WI38 (cell line): Measurements from ENCODE around the gene FOLR2.
"Not testable (repeated sequence)": the region's sequence is repeated elsewhere in the genome, so short reads cannot be mapped to it uniquely, and the experiment has no call there.

Experiments used
- H3K4me3 ChIP-seq: 2 replicates; pipeline ENCODE4 v1.5.1; 2011; ENCODE audit warnings: low read depth, mild to moderate bottlenecking, control low read depth, low read length
- TF ChIP-seq, protein P1 (sequence below): IDR thresholded peaks from 2 replicates; pipeline ENCODE4 v1.5.1; 2012; ENCODE audit warnings: low read depth, mild to moderate bottlenecking, control low read depth, low read length

Gene FOLR2

DNA sequence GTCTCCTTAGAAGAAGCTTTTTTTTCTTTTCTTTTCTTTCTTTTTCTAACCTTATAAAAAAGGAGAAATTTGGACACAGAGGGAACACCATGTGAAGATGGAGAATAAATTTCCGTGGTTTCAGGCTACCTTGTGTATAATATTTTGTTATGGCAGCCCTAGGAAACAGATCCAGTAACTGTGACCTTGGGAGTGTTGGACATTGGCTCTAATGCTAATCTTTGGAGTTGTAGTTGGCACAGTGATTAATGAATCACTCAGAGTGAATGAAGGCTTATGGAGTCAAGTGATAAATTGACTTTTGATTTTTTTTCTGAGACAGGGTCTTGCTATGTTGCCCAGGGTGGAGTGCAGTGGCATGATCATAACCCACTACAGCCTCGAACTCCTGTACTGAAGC lies 42.9 kb downstream of the FOLR2 start:
- TF ChIP-seq, protein P1, sequence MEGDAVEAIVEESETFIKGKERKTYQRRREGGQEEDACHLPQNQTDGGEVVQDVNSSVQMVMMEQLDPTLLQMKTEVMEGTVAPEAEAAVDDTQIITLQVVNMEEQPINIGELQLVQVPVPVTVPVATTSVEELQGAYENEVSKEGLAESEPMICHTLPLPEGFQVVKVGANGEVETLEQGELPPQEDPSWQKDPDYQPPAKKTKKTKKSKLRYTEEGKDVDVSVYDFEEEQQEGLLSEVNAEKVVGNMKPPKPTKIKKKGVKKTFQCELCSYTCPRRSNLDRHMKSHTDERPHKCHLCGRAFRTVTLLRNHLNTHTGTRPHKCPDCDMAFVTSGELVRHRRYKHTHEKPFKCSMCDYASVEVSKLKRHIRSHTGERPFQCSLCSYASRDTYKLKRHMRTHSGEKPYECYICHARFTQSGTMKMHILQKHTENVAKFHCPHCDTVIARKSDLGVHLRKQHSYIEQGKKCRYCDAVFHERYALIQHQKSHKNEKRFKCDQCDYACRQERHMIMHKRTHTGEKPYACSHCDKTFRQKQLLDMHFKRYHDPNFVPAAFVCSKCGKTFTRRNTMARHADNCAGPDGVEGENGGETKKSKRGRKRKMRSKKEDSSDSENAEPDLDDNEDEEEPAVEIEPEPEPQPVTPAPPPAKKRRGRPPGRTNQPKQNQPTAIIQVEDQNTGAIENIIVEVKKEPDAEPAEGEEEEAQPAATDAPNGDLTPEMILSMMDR, result no peak
- no peak overlapping the region for H3K4me3 ChIP-seq

DNA sequence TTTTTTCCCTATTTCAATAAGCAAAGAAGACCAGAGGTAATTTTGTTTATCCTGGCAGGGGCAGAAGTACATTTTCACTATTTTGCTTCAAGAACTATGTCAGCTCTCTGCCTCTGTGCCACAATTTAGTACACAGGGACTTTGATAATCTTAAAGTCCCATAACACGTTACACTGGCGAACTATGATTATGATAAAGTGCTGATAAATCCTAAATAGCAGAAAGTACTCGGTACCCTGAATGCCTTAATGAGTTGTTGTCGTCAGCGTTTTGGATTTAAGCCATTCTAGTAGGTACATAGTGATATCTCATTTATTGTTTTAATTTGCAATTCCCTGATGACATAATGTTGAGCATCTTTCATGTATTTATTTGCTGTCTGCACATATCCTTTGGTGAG lies 44.0 kb downstream of the FOLR2 start:
- TF ChIP-seq, protein P1, result no peak
- no peak overlapping the region for H3K4me3 ChIP-seq

DNA sequence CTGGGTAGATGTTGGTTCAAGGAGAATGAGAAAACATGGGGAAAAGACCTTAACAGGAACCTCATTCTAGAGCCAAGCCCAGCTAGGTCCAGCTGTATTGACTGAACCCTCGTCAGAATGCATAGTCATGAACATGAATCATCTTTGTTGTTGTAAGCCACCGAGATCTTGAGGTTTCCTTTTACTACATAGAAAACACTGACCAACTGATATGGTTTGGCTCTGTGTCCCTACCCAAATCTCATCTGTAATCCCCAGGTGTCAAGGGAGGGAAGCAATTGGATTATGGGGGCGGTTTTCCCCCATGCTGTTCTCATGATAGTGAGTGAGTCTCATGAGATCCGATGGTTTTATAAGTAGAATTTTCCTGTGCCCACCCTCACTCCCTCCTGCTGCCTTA lies 46.8 kb downstream of the FOLR2 start:
- TF ChIP-seq, protein P1, result no peak
- H3K4me3 ChIP-seq, result no peak overlapping the region

DNA sequence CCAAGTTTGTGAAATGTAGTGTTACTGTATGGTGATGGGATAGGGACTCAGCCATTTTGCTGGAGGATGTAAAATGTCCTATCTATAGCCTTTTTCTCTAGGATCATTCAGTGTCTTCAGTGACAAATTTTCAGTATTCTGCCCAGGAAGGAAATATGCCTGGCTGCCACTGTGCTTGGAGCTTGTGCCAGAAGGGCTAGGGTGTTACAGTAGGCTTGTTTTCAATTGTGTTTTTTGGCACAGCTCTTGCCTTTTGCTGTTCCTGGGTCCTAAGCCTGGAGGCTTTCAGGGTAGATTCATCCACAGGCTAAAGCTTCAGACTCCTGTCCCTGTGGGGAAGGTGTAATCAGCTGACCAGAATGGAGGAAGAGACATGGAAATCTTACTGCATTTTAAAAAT lies 49.4 kb downstream of the FOLR2 start:
- no peak overlapping the region for H3K4me3 ChIP-seq
- TF ChIP-seq, protein P1, result no peak

DNA sequence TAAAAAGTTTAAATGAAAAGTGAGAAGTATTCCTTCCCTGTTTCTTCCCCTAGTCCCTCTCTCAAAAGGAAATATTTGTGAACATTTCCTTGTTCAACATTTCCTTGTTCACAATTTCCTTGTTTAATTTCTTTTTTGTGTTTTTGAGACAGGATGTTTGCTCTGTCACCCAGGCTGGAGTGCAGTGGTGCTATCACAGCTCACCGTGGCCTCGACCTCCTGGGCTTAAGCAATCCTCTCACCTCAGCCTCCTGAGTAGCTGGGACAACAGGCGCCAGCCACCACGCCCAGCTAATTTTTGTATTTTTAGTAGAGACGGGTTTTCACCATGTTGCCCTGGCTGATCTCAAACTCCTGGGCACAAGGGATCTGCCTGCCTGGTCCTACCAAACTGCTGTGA lies 50.4 kb downstream of the FOLR2 start:
- not testable (repeated sequence) for H3K4me3 ChIP-seq

DNA sequence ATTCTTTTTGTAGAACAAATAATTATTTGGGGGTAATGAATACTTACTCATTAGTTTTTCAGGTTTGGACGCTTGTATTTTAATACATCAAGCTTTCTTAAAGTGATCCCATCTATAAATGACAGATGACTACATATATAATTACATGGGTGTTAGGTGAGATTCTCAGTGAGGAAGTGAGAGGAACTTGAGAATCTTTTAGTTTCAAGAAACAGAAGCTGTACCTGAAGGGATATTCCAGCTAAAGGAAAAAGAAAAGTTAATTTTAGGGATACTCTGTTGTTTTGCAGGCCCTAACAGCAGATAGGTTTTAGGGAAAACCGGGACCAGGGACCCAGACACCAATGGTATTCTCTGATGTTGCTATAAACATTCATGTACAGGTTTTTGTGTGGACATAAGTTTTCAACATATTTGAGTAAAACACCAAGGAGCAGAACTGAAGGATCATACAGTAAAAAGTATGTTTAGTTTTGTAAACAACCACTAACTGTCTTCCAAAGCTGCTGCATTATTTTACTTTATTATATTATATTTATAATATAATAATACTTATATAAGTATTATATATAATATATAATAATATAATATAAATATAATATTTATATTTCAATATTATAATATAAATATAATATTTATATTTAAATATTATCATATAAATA lies 51.5 kb downstream of the FOLR2 start:
- no peak overlapping the region for H3K4me3 ChIP-seq
- TF ChIP-seq, protein P1, result no peak
